Omental fat pad (tissue), 4 donors: ENCODE results near the gene ZNF609. TPM values are rescaled to one million over a fixed set of nuclear protein-coding genes. Genes with fewer than 3 reads are reported as not detected.

Source experiments
- ATAC-seq: fragments of 150-250 bp; one replicate; pipeline ENCODE4 v1.9.1; 2016; ENCODE audit warnings: mild to moderate bottlenecking, moderate library complexity; ENCODE audit not compliant: low FRiP score
- DNase-seq: peaks from one replicate; pipeline ENCODE4 v3.0.0-alpha.2; 2019; ENCODE audit warnings: low spot score
- total RNA-seq, 4 donors: library from RNA; depleted of rRNA; stranded (reverse); fragments of >200 nt; gene quantifications; one replicate each; pipeline ENCODE4 v1.1.0, GENCODE V29; 2016
- TF ChIP-seq, protein P1 (sequence below), 3 donors: fragments of 450-650 bp; IDR thresholded peaks; one replicate each; pipeline ENCODE4 v1.5.1; 2016 to 2017; ENCODE audit warnings: antibody characterized with exemption in 3 of 3, mild to moderate bottlenecking in 3 of 3, moderate library complexity in 2 of 3

The ZNF609 gene
- total RNA-seq, 4 donors from 2014 or later: 26.1 to 32.4 (median 29.6) TPM

DNA sequence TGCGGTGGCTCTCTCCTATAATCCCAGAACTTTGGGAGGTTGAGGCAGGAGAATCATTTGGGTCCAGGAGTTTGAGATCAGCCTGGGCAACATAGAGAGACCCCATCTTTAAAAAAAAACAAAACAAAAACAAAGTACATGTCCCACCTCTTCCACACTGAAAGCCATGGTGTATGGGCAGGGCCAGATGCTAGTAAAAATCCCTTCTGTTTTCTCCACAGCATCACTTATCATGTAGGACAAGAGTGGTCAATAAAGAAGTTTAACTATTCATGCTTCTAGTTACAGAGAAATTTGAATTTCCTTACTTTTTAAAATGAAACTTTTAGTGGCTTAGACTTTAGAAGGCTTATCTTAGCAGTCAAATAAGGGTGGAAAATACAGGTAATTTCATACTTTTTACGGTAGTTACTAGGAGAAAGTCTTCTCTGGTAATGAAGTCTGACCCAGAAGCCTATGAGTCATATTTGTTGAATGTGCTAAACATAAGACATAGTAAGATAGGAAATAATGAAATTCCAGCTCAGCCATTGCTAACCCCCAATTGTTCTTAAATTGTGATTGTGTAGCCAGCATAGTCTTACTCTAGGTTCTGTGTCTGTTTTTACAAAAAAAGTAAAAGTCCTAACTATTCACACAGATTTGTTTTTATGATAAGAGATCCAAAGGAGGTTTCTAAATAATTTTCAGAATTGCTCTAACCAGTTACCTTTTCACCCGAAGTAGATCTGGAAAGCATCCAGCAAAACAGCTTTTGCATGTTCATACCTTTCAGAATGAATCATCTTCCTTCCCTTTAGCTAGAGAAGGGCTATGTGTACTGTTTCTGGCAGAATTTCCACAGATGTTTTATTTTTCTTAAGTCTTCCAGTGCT is 16.4 kb upstream of the ZNF609 start:
- DNase-seq (no peak), ATAC-seq (peak; percentile 91)
- TF ChIP-seq, protein P1, sequence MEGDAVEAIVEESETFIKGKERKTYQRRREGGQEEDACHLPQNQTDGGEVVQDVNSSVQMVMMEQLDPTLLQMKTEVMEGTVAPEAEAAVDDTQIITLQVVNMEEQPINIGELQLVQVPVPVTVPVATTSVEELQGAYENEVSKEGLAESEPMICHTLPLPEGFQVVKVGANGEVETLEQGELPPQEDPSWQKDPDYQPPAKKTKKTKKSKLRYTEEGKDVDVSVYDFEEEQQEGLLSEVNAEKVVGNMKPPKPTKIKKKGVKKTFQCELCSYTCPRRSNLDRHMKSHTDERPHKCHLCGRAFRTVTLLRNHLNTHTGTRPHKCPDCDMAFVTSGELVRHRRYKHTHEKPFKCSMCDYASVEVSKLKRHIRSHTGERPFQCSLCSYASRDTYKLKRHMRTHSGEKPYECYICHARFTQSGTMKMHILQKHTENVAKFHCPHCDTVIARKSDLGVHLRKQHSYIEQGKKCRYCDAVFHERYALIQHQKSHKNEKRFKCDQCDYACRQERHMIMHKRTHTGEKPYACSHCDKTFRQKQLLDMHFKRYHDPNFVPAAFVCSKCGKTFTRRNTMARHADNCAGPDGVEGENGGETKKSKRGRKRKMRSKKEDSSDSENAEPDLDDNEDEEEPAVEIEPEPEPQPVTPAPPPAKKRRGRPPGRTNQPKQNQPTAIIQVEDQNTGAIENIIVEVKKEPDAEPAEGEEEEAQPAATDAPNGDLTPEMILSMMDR (IDR thresholded peaks at IDR 0.05): no peak

DNA sequence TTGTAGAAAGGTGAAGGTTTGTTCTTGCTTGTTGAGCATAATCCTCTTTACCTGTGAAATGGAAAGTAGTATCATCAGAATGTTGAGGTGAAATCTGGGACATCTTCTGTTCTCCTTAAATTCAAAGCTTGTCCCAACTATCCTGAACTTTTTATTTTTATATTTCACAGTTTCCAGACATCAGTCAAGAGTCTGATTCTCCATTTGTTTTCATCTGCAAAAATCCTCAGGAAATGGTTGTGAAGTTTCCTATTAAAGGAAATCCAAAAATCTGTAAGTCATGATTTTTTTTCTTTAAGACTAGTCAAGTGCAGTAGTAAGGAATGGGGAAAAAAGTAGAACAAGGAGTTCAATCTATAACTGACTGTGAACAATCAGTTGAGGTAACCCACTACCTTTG is 15.5 kb upstream of the ZNF609 start:
- TF ChIP-seq, protein P1 (IDR thresholded peaks at IDR 0.05): no peak
- no peak for DNase-seq
- ATAC-seq: no peak

DNA sequence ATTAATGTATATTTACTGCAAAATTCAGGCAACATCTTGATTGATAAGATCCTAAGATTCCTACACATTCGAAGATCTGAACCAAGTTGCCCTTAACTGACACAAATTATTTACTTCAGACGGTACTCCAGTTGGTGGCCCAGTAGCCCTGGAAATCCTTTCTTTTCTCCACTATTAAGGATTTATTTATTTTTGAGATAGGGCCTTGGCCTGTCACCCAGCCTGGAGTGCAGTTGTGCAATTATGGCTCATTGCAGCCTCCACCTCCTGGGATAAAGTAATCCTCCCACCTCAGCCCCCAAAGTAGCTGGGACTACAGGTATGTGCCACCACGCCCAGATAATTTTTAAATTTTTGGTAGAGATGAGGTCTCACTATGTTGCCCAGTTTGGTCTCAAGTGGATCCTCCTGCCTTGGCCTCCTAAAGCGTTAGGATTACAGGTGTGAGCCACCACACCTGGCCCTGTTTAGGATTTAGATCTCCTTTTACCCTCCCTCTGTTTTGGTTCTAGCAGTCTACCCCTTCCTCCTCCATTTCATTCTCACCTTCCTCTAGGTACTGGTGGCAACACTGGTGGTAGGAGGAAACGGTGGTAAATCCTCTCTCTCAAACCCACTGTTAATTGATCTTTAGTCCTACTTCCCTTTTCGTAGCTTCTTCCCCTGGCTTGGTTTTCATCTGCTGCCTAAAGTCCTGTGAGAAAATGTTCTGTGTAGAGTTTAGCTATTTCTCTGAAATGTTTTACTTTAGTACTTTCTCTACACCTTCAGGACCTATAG is 12.7 kb upstream of the ZNF609 start:
- no peak for ATAC-seq
- TF ChIP-seq, protein P1 (IDR thresholded peaks at IDR 0.05): no peak
- no peak for DNase-seq

DNA sequence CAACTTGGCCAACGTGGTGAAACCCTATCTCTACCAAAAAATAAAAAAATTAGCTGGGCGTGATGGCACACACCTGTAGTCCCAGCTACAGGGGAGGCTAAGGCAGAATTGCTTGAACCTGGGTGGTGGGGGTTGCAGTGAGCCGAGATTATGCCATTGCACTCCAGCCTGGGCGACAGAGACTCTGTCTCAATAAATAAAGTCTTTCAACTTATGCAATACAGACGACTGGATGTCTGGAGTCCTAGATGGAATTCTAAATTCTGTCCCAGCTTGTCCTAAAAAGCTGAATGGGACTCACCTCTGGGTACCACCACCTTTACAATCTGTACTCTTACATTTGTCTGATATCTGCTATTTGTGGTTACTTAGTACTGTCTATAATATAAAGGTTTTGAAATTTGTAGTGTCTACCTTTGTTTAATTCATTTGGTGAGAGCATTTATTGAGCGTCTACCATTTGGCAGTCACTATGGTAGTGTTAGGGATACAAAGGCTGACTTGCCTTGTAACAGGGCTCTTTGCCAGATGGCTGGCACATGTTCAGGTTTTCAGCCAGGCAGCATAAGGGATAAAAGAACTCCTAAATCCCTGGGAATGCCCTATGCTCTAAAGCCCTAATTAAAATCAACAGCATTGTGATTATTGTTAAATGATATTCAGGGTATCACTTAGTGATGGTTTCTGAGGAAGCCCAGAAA is 7.2 kb upstream of the ZNF609 start:
- ATAC-seq (no peak), DNase-seq (no peak)

DNA sequence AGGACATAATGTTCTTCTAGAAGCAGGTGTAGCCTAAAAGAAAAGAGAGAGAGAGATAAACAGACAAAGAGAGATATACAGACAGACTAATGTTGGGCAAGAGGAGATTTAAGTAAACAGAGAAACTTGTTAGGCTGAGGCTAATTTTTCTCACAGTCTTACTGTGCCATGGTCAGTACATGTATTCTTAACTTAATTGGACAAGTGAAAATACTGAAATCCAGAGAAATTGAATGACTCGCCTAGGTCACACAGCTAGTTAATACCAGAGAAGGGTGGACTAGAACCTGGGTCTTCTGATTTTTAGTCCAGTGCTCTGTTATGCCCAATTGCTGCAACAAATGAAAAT is 6.7 kb upstream of the ZNF609 start:
- DNase-seq: no peak
- no peak for ATAC-seq
- TF ChIP-seq, protein P1 (IDR thresholded peaks at IDR 0.05): no peak

More for the DNA sequence above, 7.2 kb upstream of the ZNF609 start:
- TF ChIP-seq, protein P1 (IDR thresholded peaks at IDR 0.05): no peak

DNA sequence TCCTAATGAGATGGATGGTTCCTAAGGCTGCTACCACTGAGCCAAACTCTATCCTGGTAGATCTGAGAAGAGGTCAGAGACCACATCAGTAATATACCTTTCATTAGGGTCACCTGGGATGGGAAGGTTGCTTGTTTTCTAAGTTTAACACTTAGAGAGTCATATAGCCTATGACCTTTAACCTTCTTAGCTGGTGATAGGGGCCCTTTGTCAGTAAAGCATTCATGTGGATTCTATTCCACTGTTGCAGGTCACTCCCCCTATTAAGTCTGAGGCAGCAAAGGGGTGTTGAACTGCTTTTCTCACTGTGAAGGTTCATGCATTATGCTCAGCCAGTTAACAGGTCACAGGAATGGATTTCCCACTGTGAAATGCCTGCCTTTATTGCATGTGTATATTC is 6.1 kb upstream of the ZNF609 start:
- no peak for DNase-seq
- TF ChIP-seq, protein P1 (IDR thresholded peaks at IDR 0.05): no peak
- ATAC-seq: no peak
